NCI-H128 (cell line): ENCODE measurements around the gene DYNLT2.

Experiments
- DNase-seq: peaks from one replicate; lab custom pipeline; 2025; ENCODE audit not compliant: unreplicated experiment; lab: John Stamatoyannopoulos, UW

Gene DYNLT2

GRCh38 chr6:169751242-169752073 is at the start of gene DYNLT2, which contains the start of gene ERMARD:
DYNLT2 (minus strand) TSS chr6:169751572; CDS start chr6:169751458, 114 bp downstream.
ERMARD (plus strand) TSS chr6:169751622; CDS start chr6:169751658, 36 bp downstream.
- DNase-seq, result peak; percentile 83

GRCh38 chr6:169800668-169801395 is 49.5 kb upstream of the DYNLT2 start:
- no peak for DNase-seq

GRCh38 chr6:169800116-169800667 is 48.8 kb upstream of the DYNLT2 start:
- no peak for DNase-seq

GRCh38 chr6:169799474-169799926 is 48.1 kb upstream of the DYNLT2 start:
- DNase-seq, result no peak

- DNase-seq, result no peak
These were observed 47.5 kb upstream of the DYNLT2 start for GRCh38 chr6:169798764-169799473.

- DNase-seq, result no peak
These were observed 43.8 kb upstream of the DYNLT2 start for GRCh38 chr6:169795196-169795595.

- DNase-seq, result no peak
These were observed 43.1 kb upstream of the DYNLT2 start for GRCh38 chr6:169794317-169795055.

GRCh38 chr6:169793408-169793807 is 42.0 kb upstream of the DYNLT2 start:
- no peak for DNase-seq

GRCh38 chr6:169792306-169793015 is 41.1 kb upstream of the DYNLT2 start:
- no peak for DNase-seq

GRCh38 chr6:169791721-169792131 is 40.4 kb upstream of the DYNLT2 start:
- DNase-seq, result no peak

- peak; percentile 65 for DNase-seq
These were observed 38.9 kb upstream of the DYNLT2 start for GRCh38 chr6:169789944-169790927.

GRCh38 chr6:169789146-169789943 is 38.0 kb upstream of the DYNLT2 start:
- DNase-seq, result no peak

GRCh38 chr6:169788809-169789145 is 37.4 kb upstream of the DYNLT2 start:
- no peak for DNase-seq

GRCh38 chr6:169787797-169788196 is 36.4 kb upstream of the DYNLT2 start:
- DNase-seq, result no peak

- DNase-seq, result no peak
These were observed 35.0 kb upstream of the DYNLT2 start for GRCh38 chr6:169786349-169786748.

GRCh38 chr6:169785566-169785965 is 34.2 kb upstream of the DYNLT2 start:
- no peak for DNase-seq

- no peak for DNase-seq
These were observed 33.5 kb upstream of the DYNLT2 start for GRCh38 chr6:169784821-169785340.
